SK-N-SH (cell line): Measurements from ENCODE around the gene BMAL1. TPM values are rescaled to one million over a fixed set of nuclear protein-coding genes. Genes with fewer than 3 reads are reported as not detected.
"Not testable (repeated sequence)": the region's sequence is repeated elsewhere in the genome, so short reads cannot be mapped to it uniquely, and the experiment has no call there.

Source experiments
- CTCF ChIA-PET: fragments of 300-600, 350-600 bp; formaldehyde crosslinking; extraction: SDS; loops from one replicate; lab custom pipeline; 2021; lab: Yijun Ruan, JAX
- POLR2A ChIA-PET: fragments of 350-600 bp; sonication (Branson Sonifier 250); formaldehyde crosslinking; extraction: SDS; loops from one replicate; lab custom pipeline; 2020; ENCODE audit warnings: antibody characterized with exemption, inconsistent platforms; lab: Yijun Ruan, JAX
- DNase-seq: peaks from one replicate; pipeline ENCODE4 v3.0.0; 2012
- H2AFZ ChIP-seq: fragments of 200-600 bp; sonication (generic); 2 replicates; pipeline ENCODE4 v1.8.1; 2016; ENCODE audit warnings: antibody characterized with exemption, mild to moderate bottlenecking, low read depth
- H3F3A ChIP-seq: fragments of 200-600 bp; sonication (generic); replicated peaks from 2 replicates; pipeline ENCODE3; 2016; ENCODE audit warnings: antibody characterized with exemption, mild to moderate bottlenecking; ENCODE audit not compliant: insufficient read depth
- H3K27ac ChIP-seq, 2 experiments: fragments of 200-500 bp in 1 of 2; fragments of 200-600 bp in 1 of 2; sonication (Bioruptor generic) in 1 of 2; sonication (generic), shearing (Covaris generic) in 1 of 2; 2 replicates each; pipeline versions ENCODE4 v1.5.1 to v1.6.1; 2014 to 2016; ENCODE audit warnings: low read depth in 2 of 2, inconsistent platforms in 1 of 2, low read length in 1 of 2, mild to moderate bottlenecking in 1 of 2, mixed read lengths in 1 of 2
- H3K27me3 ChIP-seq: fragments of 200-600 bp; sonication (generic), shearing (Covaris generic); 2 replicates; pipeline ENCODE4 v1.6.1; 2016; ENCODE audit warnings: mixed run types; ENCODE audit not compliant: insufficient read depth
- H3K36me3 ChIP-seq, 2 experiments: fragments of 200-500 bp in 1 of 2; fragments of 200-600 bp in 1 of 2; sonication (Bioruptor generic) in 1 of 2; sonication (generic) in 1 of 2; replicated peaks in 1 of 2; 2 replicates each; pipeline versions ENCODE3 to v1.5.1; 2014 to 2016; ENCODE audit warnings: low read length in 1 of 2, mild to moderate bottlenecking in 1 of 2; ENCODE audit not compliant: insufficient read depth in 2 of 2, control insufficient read depth in 1 of 2
- H3K4me1 ChIP-seq, 2 experiments: fragments of 200-500 bp in 1 of 2; fragments of 200-600 bp in 1 of 2; sonication (Bioruptor generic) in 1 of 2; sonication (generic), shearing (Covaris generic) in 1 of 2; 2 replicates each; pipeline versions ENCODE4 v1.5.1 to v1.6.1; 2014 to 2016; ENCODE audit warnings: low read depth in 1 of 2, low read length in 1 of 2, mixed run types in 1 of 2; ENCODE audit not compliant: insufficient read depth in 2 of 2, control insufficient read depth in 1 of 2
- H3K4me2 ChIP-seq: fragments of 200-600 bp; sonication (generic), shearing (Covaris generic); 2 replicates; pipeline ENCODE4 v1.6.1; 2017; ENCODE audit warnings: mixed run types
- H3K4me3 ChIP-seq, 2 experiments: fragments of 200-500 bp in 1 of 2; fragments of 200-600 bp in 1 of 2; sonication (Bioruptor generic) in 1 of 2; sonication (generic), shearing (Covaris generic) in 1 of 2; 2 replicates each; pipeline versions ENCODE4 v1.5.1 to v1.8.1; 2014 to 2016; ENCODE audit warnings: low read depth in 2 of 2, inconsistent platforms in 1 of 2, low read length in 1 of 2, mild to moderate bottlenecking in 1 of 2, mixed read lengths in 1 of 2, moderate library complexity in 1 of 2
- H3K79me2 ChIP-seq: fragments of 200-600 bp; sonication (generic); 2 replicates; pipeline ENCODE4 v1.8.1; 2017; ENCODE audit warnings: mild to moderate bottlenecking; ENCODE audit not compliant: insufficient read depth
- H3K9ac ChIP-seq: fragments of 200-600 bp; sonication (generic); 2 replicates; pipeline ENCODE4 v1.6.1; 2017; ENCODE audit warnings: mixed run types
- H3K9me2 ChIP-seq: fragments of 200-600 bp; sonication (generic); 2 replicates; pipeline ENCODE4 v1.6.1; 2017; ENCODE audit warnings: mixed run types
- H3K9me3 ChIP-seq: fragments of 200-600 bp; sonication (generic); 2 replicates; pipeline ENCODE4 v1.6.1; 2017; ENCODE audit warnings: mixed run types, mild to moderate bottlenecking, moderate library complexity
- H4K20me1 ChIP-seq: fragments of 200-600 bp; sonication (generic); 2 replicates; pipeline ENCODE4 v1.6.1; 2017; ENCODE audit warnings: mild to moderate bottlenecking, mixed run types; ENCODE audit not compliant: insufficient read depth
- ELF1 ChIP-seq: IDR thresholded peaks from 2 replicates; pipeline ENCODE4 v1.4.0; 2012
- FOSL2 ChIP-seq: IDR thresholded peaks from 2 replicates; pipeline ENCODE4 v1.4.0; 2012; ENCODE audit warnings: low read depth, mild to moderate bottlenecking, moderate library complexity, borderline replicate concordance
- FOXJ3 ChIP-seq: sonication (generic); formaldehyde crosslinking; IDR thresholded peaks from 2 replicates; pipeline ENCODE4 v1.5.1; 2020; ENCODE audit warnings: mild to moderate bottlenecking, missing genetic modification reagents
- GABPA ChIP-seq: IDR thresholded peaks from 2 replicates; pipeline ENCODE4 v1.4.0; 2012; ENCODE audit warnings: low read depth, mild to moderate bottlenecking
- GATA2 ChIP-seq: sonication (generic); formaldehyde crosslinking; IDR thresholded peaks from 2 replicates; pipeline ENCODE4 v1.5.0; 2020; ENCODE audit warnings: mild to moderate bottlenecking, missing genetic modification reagents
- POLR2AphosphoS5 ChIP-seq: IDR thresholded peaks from 2 replicates; pipeline ENCODE4 v1.6.1; 2012; ENCODE audit warnings: low read depth, low read length
- RFX5 ChIP-seq: IDR thresholded peaks from 2 replicates; pipeline ENCODE4 v1.6.1; 2012; ENCODE audit warnings: mild to moderate bottlenecking, improper control_type of control experiment, low read length
- SMC3 ChIP-seq: IDR thresholded peaks from 2 replicates; pipeline ENCODE4 v1.6.1; 2012; ENCODE audit warnings: low read depth, low read length, improper control_type of control experiment
- TAF1 ChIP-seq: IDR thresholded peaks from 2 replicates; pipeline ENCODE4 v1.6.1; 2012; ENCODE audit warnings: low read depth, mild to moderate bottlenecking, low read length, moderate library complexity, borderline replicate concordance
- TCF12 ChIP-seq: IDR thresholded peaks from 2 replicates; pipeline ENCODE4 v1.4.0; 2012
- WGBS: methylation state at CpG from one replicate; pipeline ENCODE4 v1.1.6; 2017; ENCODE audit warnings: low lambda C conversion rate; 5-methylcytosine and 5-hydroxymethylcytosine counted together
- polyA plus RNA-seq, 3 experiments: library from polyadenylated mRNA; depleted of rRNA; stranded (reverse); fragments of >200 nt; gene quantifications; 2 replicates each; pipeline ENCODE4 v1.2.3, GENCODE V29; 2012
- TF ChIP-seq, protein P1 (sequence below): fragments of 200-600 bp; sonication (generic); IDR thresholded peaks from 2 replicates; pipeline ENCODE4 v1.6.1; 2017; ENCODE audit warnings: antibody characterized with exemption, mild to moderate bottlenecking, moderate library complexity
- TF ChIP-seq, protein P2 (sequence below): IDR thresholded peaks from 2 replicates; pipeline ENCODE4 v1.4.0; 2012; ENCODE audit warnings: low read depth, borderline replicate concordance
- TF ChIP-seq, protein P3 (sequence below): IDR thresholded peaks from 2 replicates; pipeline ENCODE4; 2012
- TF ChIP-seq, protein P4 (sequence below): IDR thresholded peaks from 2 replicates; pipeline ENCODE4 v1.4.0; 2012; ENCODE audit warnings: low read depth

BMAL1 gene
- polyA plus RNA-seq, 1 of the 3 experiments (the other 2 are of a cell fraction) = 6.5 TPM

DNA sequence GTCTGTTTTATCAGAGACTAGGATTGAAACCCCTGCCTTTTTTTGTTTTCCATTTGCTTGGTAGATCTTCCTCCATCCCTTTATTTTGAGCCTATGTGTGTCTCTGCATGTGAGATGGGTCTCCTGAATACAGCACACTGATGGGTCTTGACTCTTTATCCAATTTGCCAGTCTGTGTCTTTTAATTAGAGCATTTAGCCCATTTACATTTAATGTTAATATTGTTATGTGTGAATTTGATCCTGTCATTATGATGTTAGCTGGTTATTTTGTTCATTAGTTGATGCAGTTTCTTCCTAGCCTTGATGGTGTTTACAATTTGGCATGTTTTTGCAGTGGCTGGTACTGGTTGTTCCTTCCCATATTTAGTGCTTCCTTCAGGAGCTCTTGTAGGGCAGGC, 120.7 kb downstream of the BMAL1 start:
- H3K4me1 ChIP-seq, H3K27ac ChIP-seq, H3K4me2 ChIP-seq, H3F3A ChIP-seq, CTCF ChIA-PET, H3K27me3 ChIP-seq, DNase-seq, POLR2A ChIA-PET, H3K9me2 ChIP-seq, H3K9ac ChIP-seq, H3K9me3 ChIP-seq, H3K79me2 ChIP-seq, H3K4me3 ChIP-seq, H4K20me1 ChIP-seq, H2AFZ ChIP-seq: not testable (repeated sequence)
- peaks cover 24 to 27% of the 10 kb centered on the region in 2 experiments for H3K36me3 ChIP-seq

DNA sequence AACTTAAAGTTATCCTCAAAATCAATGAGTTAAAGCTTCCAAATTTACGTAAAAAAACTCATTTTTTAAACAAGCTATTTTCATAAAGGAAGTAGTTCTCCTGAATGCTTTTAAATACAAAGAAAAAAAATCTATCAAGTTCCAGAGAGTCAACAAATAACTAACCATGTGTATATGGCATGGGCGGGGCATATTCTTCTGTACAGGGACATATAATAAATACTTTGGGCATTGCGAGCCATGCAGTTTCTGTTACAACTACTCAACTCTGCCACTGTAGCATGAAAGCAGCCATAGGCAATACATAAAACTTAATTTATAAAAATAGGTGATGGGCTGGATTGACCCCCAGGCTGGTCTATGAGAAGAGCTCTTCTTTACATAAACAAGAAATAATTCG, 127.6 kb downstream of the BMAL1 start:
- no peak overlapping the region for H3K9ac ChIP-seq
- no peaks in the 10 kb centered on the region for H3F3A ChIP-seq
- H3K36me3 ChIP-seq = peaks cover 54 to 79% of the 10 kb centered on the region in 2 experiments
- no peak overlapping the region for H3K4me2 ChIP-seq
- TF ChIP-seq TAF1 (no peak), POLR2AphosphoS5 (no peak)
- TF ChIP-seq, all 33 proteins: peak for 0
- Histone ChIP-seq H2AFZ (no peak overlapping the region), H3K4me1 (peaks cover 0 to 6% of the 10 kb centered on the region in 2 experiments; a peak in 2 of 4 replicates), H3K4me3 (no peak overlapping the region), H3K79me2 (no peaks in the 10 kb centered on the region), H3K9me2 (no peaks in the 10 kb centered on the region), H3K27ac (no peak overlapping the region), H3K27me3 (no peaks in the 10 kb centered on the region), H4K20me1 (no peaks in the 10 kb centered on the region), H3K9me3 (no peaks in the 10 kb centered on the region)
- DNase-seq = no peak
- POLR2A ChIA-PET = no interaction called here
- CTCF ChIA-PET = interaction anchor here (0.7 kb wide), 1 partner anchor 19 kb away, joined by 3 read pairs; no protein-coding TSS in a partner anchor
- 94% methylated on average over 4 of the region's 4 CpGs for WGBS

DNA sequence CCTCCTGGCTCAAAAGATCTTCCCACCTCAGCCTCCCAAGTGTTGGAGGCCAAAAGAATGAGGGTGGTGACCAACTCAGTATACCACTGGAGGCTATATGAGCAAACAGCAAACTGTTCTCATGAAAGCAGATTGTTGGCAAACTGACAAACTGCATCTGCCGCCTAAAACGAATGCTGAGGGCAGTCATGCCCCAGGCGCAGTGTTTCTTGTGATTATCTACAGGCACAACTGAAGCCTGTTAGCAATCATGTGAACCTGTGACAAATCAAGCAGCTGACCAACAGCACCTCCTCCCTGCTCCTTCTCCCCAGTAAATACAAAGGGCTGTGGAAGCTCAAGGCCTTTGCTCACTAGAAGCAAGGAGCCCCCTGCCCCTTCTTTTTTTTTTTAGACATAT, 137.6 kb downstream of the BMAL1 start:
- Histone ChIP-seq H3K9me2 (no peaks in the 10 kb centered on the region), H2AFZ (no peak overlapping the region), H3K9me3 (no peaks in the 10 kb centered on the region), H3K4me2 (no peak overlapping the region), H3K4me1 (no peaks in the 10 kb centered on the region; a peak in 1 of 4 replicates), H3K9ac (no peak overlapping the region), H3K27me3 (no peaks in the 10 kb centered on the region), H4K20me1 (no peaks in the 10 kb centered on the region), H3K27ac (no peak overlapping the region), H3K4me3 (no peak overlapping the region), H3K79me2 (no peaks in the 10 kb centered on the region; the same call in 1 of the 2 replicates), H3K36me3 (peaks cover 48 to 70% of the 10 kb centered on the region in 2 experiments), H3F3A (peaks cover 14% of the 10 kb centered on the region)
- POLR2A ChIA-PET = no interaction called here
- CTCF ChIA-PET = no interaction called here
- DNase-seq = no peak
- no peak for TF ChIP-seq SMC3
- TF ChIP-seq, protein P1, sequence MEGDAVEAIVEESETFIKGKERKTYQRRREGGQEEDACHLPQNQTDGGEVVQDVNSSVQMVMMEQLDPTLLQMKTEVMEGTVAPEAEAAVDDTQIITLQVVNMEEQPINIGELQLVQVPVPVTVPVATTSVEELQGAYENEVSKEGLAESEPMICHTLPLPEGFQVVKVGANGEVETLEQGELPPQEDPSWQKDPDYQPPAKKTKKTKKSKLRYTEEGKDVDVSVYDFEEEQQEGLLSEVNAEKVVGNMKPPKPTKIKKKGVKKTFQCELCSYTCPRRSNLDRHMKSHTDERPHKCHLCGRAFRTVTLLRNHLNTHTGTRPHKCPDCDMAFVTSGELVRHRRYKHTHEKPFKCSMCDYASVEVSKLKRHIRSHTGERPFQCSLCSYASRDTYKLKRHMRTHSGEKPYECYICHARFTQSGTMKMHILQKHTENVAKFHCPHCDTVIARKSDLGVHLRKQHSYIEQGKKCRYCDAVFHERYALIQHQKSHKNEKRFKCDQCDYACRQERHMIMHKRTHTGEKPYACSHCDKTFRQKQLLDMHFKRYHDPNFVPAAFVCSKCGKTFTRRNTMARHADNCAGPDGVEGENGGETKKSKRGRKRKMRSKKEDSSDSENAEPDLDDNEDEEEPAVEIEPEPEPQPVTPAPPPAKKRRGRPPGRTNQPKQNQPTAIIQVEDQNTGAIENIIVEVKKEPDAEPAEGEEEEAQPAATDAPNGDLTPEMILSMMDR = no peak
- no peak for TF ChIP-seq FOSL2
- no peak for TF ChIP-seq TCF12
- no peak for TF ChIP-seq TAF1
- no peak for TF ChIP-seq FOXJ3 (CRISPR knock-in tag)
- TF ChIP-seq, protein P2, sequence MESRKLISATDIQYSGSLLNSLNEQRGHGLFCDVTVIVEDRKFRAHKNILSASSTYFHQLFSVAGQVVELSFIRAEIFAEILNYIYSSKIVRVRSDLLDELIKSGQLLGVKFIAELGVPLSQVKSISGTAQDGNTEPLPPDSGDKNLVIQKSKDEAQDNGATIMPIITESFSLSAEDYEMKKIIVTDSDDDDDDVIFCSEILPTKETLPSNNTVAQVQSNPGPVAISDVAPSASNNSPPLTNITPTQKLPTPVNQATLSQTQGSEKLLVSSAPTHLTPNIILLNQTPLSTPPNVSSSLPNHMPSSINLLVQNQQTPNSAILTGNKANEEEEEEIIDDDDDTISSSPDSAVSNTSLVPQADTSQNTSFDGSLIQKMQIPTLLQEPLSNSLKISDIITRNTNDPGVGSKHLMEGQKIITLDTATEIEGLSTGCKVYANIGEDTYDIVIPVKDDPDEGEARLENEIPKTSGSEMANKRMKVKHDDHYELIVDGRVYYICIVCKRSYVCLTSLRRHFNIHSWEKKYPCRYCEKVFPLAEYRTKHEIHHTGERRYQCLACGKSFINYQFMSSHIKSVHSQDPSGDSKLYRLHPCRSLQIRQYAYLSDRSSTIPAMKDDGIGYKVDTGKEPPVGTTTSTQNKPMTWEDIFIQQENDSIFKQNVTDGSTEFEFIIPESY = no peak
- no peak for TF ChIP-seq GABPA
- TF ChIP-seq, protein P3, sequence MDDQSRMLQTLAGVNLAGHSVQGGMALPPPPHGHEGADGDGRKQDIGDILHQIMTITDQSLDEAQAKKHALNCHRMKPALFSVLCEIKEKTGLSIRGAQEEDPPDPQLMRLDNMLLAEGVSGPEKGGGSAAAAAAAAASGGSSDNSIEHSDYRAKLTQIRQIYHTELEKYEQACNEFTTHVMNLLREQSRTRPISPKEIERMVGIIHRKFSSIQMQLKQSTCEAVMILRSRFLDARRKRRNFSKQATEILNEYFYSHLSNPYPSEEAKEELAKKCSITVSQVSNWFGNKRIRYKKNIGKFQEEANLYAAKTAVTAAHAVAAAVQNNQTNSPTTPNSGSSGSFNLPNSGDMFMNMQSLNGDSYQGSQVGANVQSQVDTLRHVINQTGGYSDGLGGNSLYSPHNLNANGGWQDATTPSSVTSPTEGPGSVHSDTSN = no peak
- no peak for TF ChIP-seq ELF1
- no peak for TF ChIP-seq RFX5
- TF ChIP-seq, protein P4, sequence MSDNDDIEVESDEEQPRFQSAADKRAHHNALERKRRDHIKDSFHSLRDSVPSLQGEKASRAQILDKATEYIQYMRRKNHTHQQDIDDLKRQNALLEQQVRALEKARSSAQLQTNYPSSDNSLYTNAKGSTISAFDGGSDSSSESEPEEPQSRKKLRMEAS = no peak
- no peak for TF ChIP-seq GATA2
- WGBS = 72% methylated on average over 3 of the region's 3 CpGs
